GM12878 (cell line): ENCODE measurements around the gene RUBCNL. TPM values are rescaled to one million over a fixed set of nuclear protein-coding genes. Genes with fewer than 3 reads are reported as not detected.

ENCODE experiments used
- BCLAF1 ChIP-seq: fragments of 450-650 bp; IDR thresholded peaks from 2 replicates; pipeline ENCODE4 v1.6.1; 2017; ENCODE audit warnings: antibody characterized with exemption, mild to moderate bottlenecking, moderate library complexity
- BRCA1 ChIP-seq: IDR thresholded peaks from 2 replicates; pipeline ENCODE4 v1.6.1; 2011; ENCODE audit warnings: low read depth, low read length, improper control_type of control experiment
- CBFB ChIP-seq: IDR thresholded peaks from 2 replicates; pipeline ENCODE4 v1.6.1; 2016; ENCODE audit warnings: antibody characterized with exemption, low read depth
- CHD2 ChIP-seq: IDR thresholded peaks from 2 replicates; pipeline ENCODE4 v1.6.1; 2011; ENCODE audit warnings: low read depth, low read length, improper control_type of control experiment, borderline replicate concordance
- CREB1 ChIP-seq: IDR thresholded peaks from 2 replicates; pipeline ENCODE4 v1.6.1; 2012; ENCODE audit warnings: low read depth, mild to moderate bottlenecking, inconsistent platforms
- ETV6 ChIP-seq, 2 experiments: fragments of 450-650 bp in 1 of 2; IDR thresholded peaks in 1 of 2; conservative IDR thresholded peaks in 1 of 2; 2 replicates each; pipeline ENCODE4 v1.6.1; 2014; ENCODE audit warnings: antibody characterized with exemption in 1 of 2, borderline replicate concordance in 1 of 2, low read depth in 1 of 2, mild to moderate bottlenecking in 1 of 2, moderate library complexity in 1 of 2
- HSF1 ChIP-seq: fragments of 150-350 bp; IDR thresholded peaks from 2 replicates; pipeline ENCODE4 v1.6.1; 2014; ENCODE audit warnings: mild to moderate bottlenecking, low read depth, low read length
- IKZF1 ChIP-seq: fragments of 450-650 bp; conservative IDR thresholded peaks from 2 replicates; pipeline ENCODE4 v1.6.1; 2017; ENCODE audit warnings: antibody characterized with exemption, mild to moderate bottlenecking
- IRF4 ChIP-seq: IDR thresholded peaks from 2 replicates; pipeline ENCODE4 v1.6.1; 2011; ENCODE audit warnings: low read depth, low read length
- IRF5 ChIP-seq: fragments of 450-650 bp; IDR thresholded peaks from 2 replicates; pipeline ENCODE4 v1.6.1; 2017; ENCODE audit warnings: borderline replicate concordance
- PAX8 ChIP-seq: fragments of 450-650 bp; IDR thresholded peaks from 2 replicates; pipeline ENCODE4 v1.6.1; 2017; ENCODE audit warnings: mild to moderate bottlenecking, moderate library complexity
- PML ChIP-seq: IDR thresholded peaks from 2 replicates; pipeline ENCODE4 v1.6.1; 2012; ENCODE audit warnings: low read length, inconsistent platforms
- RELA ChIP-seq: fragments of 450-650 bp; IDR thresholded peaks from 2 replicates; pipeline ENCODE4 v1.8.0; 2014; ENCODE audit warnings: borderline replicate concordance; ENCODE audit not compliant: partially characterized antibody
- SREBF1 ChIP-seq: IDR thresholded peaks from 2 replicates; pipeline ENCODE4 v1.6.1; 2012; ENCODE audit warnings: mild to moderate bottlenecking, low read length
- USF2 ChIP-seq: IDR thresholded peaks from 2 replicates; pipeline ENCODE4 v1.6.1; 2011; ENCODE audit warnings: low read depth, low read length, improper control_type of control experiment, borderline replicate concordance
- WRNIP1 ChIP-seq: IDR thresholded peaks from 2 replicates; pipeline ENCODE4 v1.6.1; 2011; ENCODE audit warnings: low read depth, low read length, improper control_type of control experiment, borderline replicate concordance
- ZNF687 ChIP-seq: fragments of 450-650 bp; IDR thresholded peaks from 2 replicates; pipeline ENCODE4 v1.6.1; 2017; ENCODE audit warnings: mild to moderate bottlenecking, moderate library complexity
- polyA plus RNA-seq, 11 experiments: library from polyadenylated mRNA; depleted of rRNA in 4 of 11; unstranded in 6 of 11; stranded (reverse) in 5 of 11; fragments of >200 nt; fragmentation: Nextera tagmentation in 4 of 11; fragmentation: Illumina TruSeq in 1 of 11; extraction: Ambion mirVana in 4 of 11; extraction: Trizol in 1 of 11; gene quantifications; 1 replicate in 1 of 11; 2 replicates in 10 of 11; pipeline versions ENCODE4 v1.2.1 to v1.2.3, GENCODE V29; 2011 to 2016; ENCODE audit warnings: inconsistent platforms in 2 of 11, missing spikeins in 2 of 11, low read depth in 1 of 11
- total RNA-seq, 4 experiments: library from RNA; depleted of rRNA in 3 of 4; stranded (reverse); fragments of >200 nt in 3 of 4; fragmentation: Illumina TruSeq in 1 of 4; extraction: Trizol in 1 of 4; gene quantifications; 2 replicates each; pipeline versions ENCODE4 v1.2.1 to v1.2.3, GENCODE V29; 2013 to 2021

Gene RUBCNL
- total and polyA plus RNA-seq, 10 of the 15 experiments (the other 5 are each of a cell fraction or from before 2014, with no cell fraction given), result 0.71 to 51.9 (median 38.2) TPM

- peak in 1 of 2 experiments; percentile 94; a peak in 2 of 4 replicates for TF ChIP-seq ETV6 (conservative IDR thresholded peaks at IDR 0.05 in 1 of 2, IDR thresholded peaks at IDR 0.05 in 1 of 2; ENCODE audit: borderline replicate concordance in 1 of 2, low read depth in 1 of 2)
- no peak; the same call in 1 of the 2 replicates for TF ChIP-seq USF2
- TF ChIP-seq ZNF687, result no peak
- TF ChIP-seq IRF5, result no peak
- TF ChIP-seq CBFB, result peak; percentile 86
- no peak for TF ChIP-seq CHD2
- no peak for TF ChIP-seq HSF1
- TF ChIP-seq IRF4, result peak; percentile 88
- no peak for TF ChIP-seq SREBF1
- no peak for TF ChIP-seq BCLAF1
- no peak for TF ChIP-seq BRCA1
- no peak for TF ChIP-seq PAX8
- no peak for TF ChIP-seq RELA
- TF ChIP-seq IKZF1, result peak; percentile 56
- TF ChIP-seq PML, result no peak
- TF ChIP-seq CREB1, result 0 out of 2 replicates have a peak, but pooled peaks have one; percentile 23
- no peak for TF ChIP-seq WRNIP1
Observed at GRCh38 chr13:46354156-46355087, 32.6 kb downstream of the RUBCNL start (continued).
